GM21576 (cell line): ENCODE measurements around the gene GATA6.

Experiments
- ATAC-seq: cut with Tn5 transposase; IDR thresholded peaks from one replicate; pipeline ENCODE4 v1.9.1; 2021; ENCODE audit warnings: mild to moderate bottlenecking, moderate library complexity; ENCODE audit not compliant: unreplicated experiment

Gene GATA6

GRCh38 chr18:22169011-22169888 lies at the start of gene GATA6:
Gene GATA6 (plus strand): TSS chr18:22169589. CDS start chr18:22171145, 1,556 bp downstream.
- peak; percentile 61 for ATAC-seq

- no peak for ATAC-seq
These were observed 44.4 kb upstream of the GATA6 start for GRCh38 chr18:22124970-22125369.

GRCh38 chr18:22128954-22129353 lies 40.4 kb upstream of the GATA6 start:
- ATAC-seq = no peak

- no peak for ATAC-seq
These were observed 39.6 kb upstream of the GATA6 start for GRCh38 chr18:22129778-22130177.

- no peak for ATAC-seq
These were observed 37.1 kb upstream of the GATA6 start for GRCh38 chr18:22132258-22132657.

GRCh38 chr18:22132763-22133162 lies 36.6 kb upstream of the GATA6 start:
- ATAC-seq = no peak

GRCh38 chr18:22136395-22136794 lies 33.0 kb upstream of the GATA6 start:
- ATAC-seq = no peak

GRCh38 chr18:22141211-22141610 lies 28.2 kb upstream of the GATA6 start:
- no peak for ATAC-seq

GRCh38 chr18:22143347-22144340 lies 25.7 kb upstream of the GATA6 start:
- no peak for ATAC-seq

- no peak for ATAC-seq
These were observed 24.2 kb upstream of the GATA6 start for GRCh38 chr18:22145160-22145559.

GRCh38 chr18:22149710-22150109 lies 19.7 kb upstream of the GATA6 start:
- ATAC-seq = no peak

GRCh38 chr18:22152093-22152492 lies 17.3 kb upstream of the GATA6 start:
- no peak for ATAC-seq

GRCh38 chr18:22153428-22153827 lies 16.0 kb upstream of the GATA6 start:
- ATAC-seq = no peak

GRCh38 chr18:22155584-22155983 lies 13.8 kb upstream of the GATA6 start:
- no peak for ATAC-seq

- ATAC-seq = no peak
These were observed 10.4 kb upstream of the GATA6 start for GRCh38 chr18:22159014-22159413.

- ATAC-seq = no peak
These were observed 8.3 kb upstream of the GATA6 start for GRCh38 chr18:22161090-22161489.

- ATAC-seq = no peak
These were observed 5.8 kb upstream of the GATA6 start for GRCh38 chr18:22163416-22164161.

- no peak for ATAC-seq
These were observed 4.9 kb upstream of the GATA6 start for GRCh38 chr18:22164337-22165048.

- no peak for ATAC-seq
These were observed 4.3 kb upstream of the GATA6 start for GRCh38 chr18:22165049-22165602.

- no peak for ATAC-seq
These were observed 3.8 kb upstream of the GATA6 start for GRCh38 chr18:22165603-22166068.
